ENCODE results near the gene ANKFN1. TPM values are rescaled to one million over a fixed set of nuclear protein-coding genes. Genes with fewer than 3 reads are reported as not detected.

The ANKFN1 gene
- total and polyA plus RNA-seq, 2 of the 13 experiments (the other 11 are each of a cell fraction or from before 2014, with no cell fraction given) = not detected

GRCh38 chr17:56182081-56182480 is 28.8 kb downstream of the ANKFN1 start (continued):
- TF ChIP-seq ZHX2 (IDR thresholded peaks at IDR 0.05; ENCODE audit: low read depth) = no peak
- no peak for TF ChIP-seq ZHX2 (CRISPR knock-in tag; IDR thresholded peaks at IDR 0.05; ENCODE audit: borderline replicate concordance)
- TF ChIP-seq ZNF34 (CRISPR knock-in tag; IDR thresholded peaks at IDR 0.05; ENCODE audit: borderline replicate concordance) = no peak

- no peaks in the 10 kb centered on the region for H3K79me2 ChIP-seq (ENCODE audit: insufficient read depth, low read length)
- DNase-seq (ENCODE audit: low spot score) (no peak), FAIRE-seq (no peak), ATAC-seq (no peak)
- POLR2A ChIA-PET = no interaction called here
- intact Hi-C loops (cut with micrococcal nuclease; ENCODE audit: unreplicated experiment) (no loop called here), in situ Hi-C loops (cut with HindIII; ENCODE audit: extremely low pct_ligation_motif_present, low pct_unique_long_range_greater_than_20kb) (no loop called here)
- H4K20me1 ChIP-seq (ENCODE audit: insufficient read depth, low read length) = no peaks in the 10 kb centered on the region
- no peaks in the 10 kb centered on the region for H3K9me3 ChIP-seq (ENCODE audit: low read length)
- H2AFZ ChIP-seq (ENCODE audit: low read length) = no peak overlapping the region
- H3K4me1 ChIP-seq (ENCODE audit: insufficient read depth, low read length) = no peaks in the 10 kb centered on the region
- CTCF ChIA-PET (ENCODE audit: low intra/inter-chr PET ratio, low total read pairs) = no interaction called here
- 18% methylated on average over 6 of the region's 6 CpGs for WGBS (ENCODE audit: low lambda C conversion rate)
- no TSS peak for BruUV-seq (replicated peaks)
- H3K9ac ChIP-seq (ENCODE audit: insufficient read depth, low read depth, low read length) = no peak overlapping the region
- no peak overlapping the region for H3K27ac ChIP-seq (ENCODE audit: extremely low read length, insufficient read depth, low read length)
- TF ChIP-seq HNRNPUL1 (IDR thresholded peaks at IDR 0.05; ENCODE audit: low read depth, low read length) (no peak), FOXA3 (CRISPR knock-in tag; IDR thresholded peaks at IDR 0.05) (no peak)
- H3K27me3 ChIP-seq (ENCODE audit: control insufficient read depth in 1 of 2, insufficient read depth in 2 of 2, low read length in 2 of 2) = peaks cover 0 to 3% of the 10 kb centered on the region in 2 experiments; a peak in 2 of 5 replicates
- H3K4me3 ChIP-seq (replicated peaks in 1 of 3; ENCODE audit: insufficient read depth in 1 of 3, low read depth in 2 of 3, low read length in 3 of 3) = no peak overlapping the region
- H3K36me3 ChIP-seq (replicated peaks in 1 of 2; ENCODE audit: control insufficient read depth in 1 of 2, insufficient read depth in 2 of 2, low read length in 2 of 2) = no peaks in the 10 kb centered on the region
- H3K4me2 ChIP-seq (ENCODE audit: low read depth, low read length) = no peak overlapping the region
Observed at GRCh38 chr17:56184650-56185049, 31.4 kb downstream of the ANKFN1 start.

Measured in HepG2 (cell line).